Right lobe of liver (tissue), 6 donors: ENCODE data around the gene DOCK2. TPM values are rescaled to one million over a fixed set of nuclear protein-coding genes. Genes with fewer than 3 reads are reported as not detected.

Source experiments
- ATAC-seq, 4 donors: fragments of 200-7000 bp; cut with Tn5 transposase; one replicate each; pipeline ENCODE4 v1.9.1; 2020; ENCODE audit warnings: mild to moderate bottlenecking in 4 of 4, moderate library complexity in 4 of 4
- DNase-seq, 3 donors: peaks; one replicate each; pipeline ENCODE4 v3.0.0-alpha.2; 2020
- H3K27ac ChIP-seq, 3 donors: fragments of 200-600 bp; one replicate each; pipeline ENCODE4 v1.8.0; 2022
- H3K27me3 ChIP-seq, 2 donors: fragments of 200-600 bp; one replicate each; pipeline ENCODE4 v1.8.0; 2022
- H3K36me3 ChIP-seq, 4 donors: fragments of 200-600 bp; sonication (generic) in 1 of 4; one replicate each; pipeline versions ENCODE4 v1.5.1 to v1.8.0; 2017 to 2022; ENCODE audit warnings: control low read depth in 1 of 4
- H3K4me1 ChIP-seq, 4 donors: fragments of 200-600 bp; sonication (generic) in 1 of 4; one replicate each; pipeline versions ENCODE4 v1.5.1 to v1.8.0; 2017 to 2022; ENCODE audit warnings: control low read depth in 1 of 4
- H3K4me3 ChIP-seq, 3 donors: fragments of 200-600 bp; one replicate each; pipeline ENCODE4 v1.8.0; 2022
- H3K9me3 ChIP-seq, 4 donors: fragments of 200-600 bp; sonication (generic) in 1 of 4; one replicate each; pipeline versions ENCODE4 v1.5.1 to v1.8.0; 2017 to 2022; ENCODE audit warnings: control low read depth in 1 of 4
- CTCF ChIP-seq, 4 donors: fragments of 200-600 bp in 3 of 4; fragments of 450-650 bp in 1 of 4; IDR thresholded peaks; one replicate each; pipeline versions ENCODE4 v1.5.1 to v1.8.0; 2016 to 2022; ENCODE audit warnings: antibody characterized with exemption in 4 of 4, mild to moderate bottlenecking in 2 of 4
- POLR2A ChIP-seq: fragments of 450-650 bp; IDR thresholded peaks from one replicate; pipeline ENCODE4 v1.6.1; 2017; ENCODE audit warnings: antibody characterized with exemption, mild to moderate bottlenecking
- WGBS: methylation state at CpG from one replicate; pipeline ENCODE4 v1.1.6; 2018; ENCODE audit warnings: low coverage, low lambda C conversion rate; ENCODE audit not compliant: insufficient coverage; ENCODE audit errors: missing lambda C conversion rate; 5-methylcytosine and 5-hydroxymethylcytosine counted together
- intact Hi-C, 2 donors: fragments of 100-400 bp; cut with DNase I; formaldehyde crosslinking; loops; one replicate each; pipeline versions ENCODE4 v1.11.2 to v1.14.1; 2022
- total RNA-seq, 6 experiments: library from RNA; depleted of rRNA in 2 of 6; stranded (reverse); fragments of >200 nt in 2 of 6; fragmentation: NEBNext Ultra II Directional in 3 of 6; extraction: Animal tissue kit (Norgen Biotek cat#: 25700) in 3 of 6; gene quantifications; one replicate each; pipeline versions ENCODE4 v1.1.0 to v1.2.4, GENCODE V29; 2016 to 2023
- donor health status: DM: no; HTN: yes; CAD: no.
- donor health status: DM: no; HTN: no; CAD: no.
- donor health status: DM: no; HTN: no; CAD: no.
- donor health status: DM: no; HTN: yes; CAD: no.
- donor health status: DM: no; HTN: yes; CAD: no.

Gene DOCK2
- total RNA-seq, 6 experiments from 2014 or later = 5.0 to 14.5 (median 7.4) TPM

- ATAC-seq (no peak), DNase-seq (no peak)
- intact Hi-C loops = loop anchor here (10.0 kb wide), 2 partner anchors 81 to 321 kb away; no protein-coding TSS in a partner anchor
- no peaks in the 10 kb centered on the region for H3K36me3 ChIP-seq
- no peak for TF ChIP-seq CTCF (IDR thresholded peaks at IDR 0.05)
- TF ChIP-seq POLR2A = no peak
- H3K9me3 ChIP-seq = no peaks in the 10 kb centered on the region
- H3K27ac ChIP-seq = no peak overlapping the region
- no peak overlapping the region for H3K4me3 ChIP-seq
- H3K4me1 ChIP-seq = no peaks in the 10 kb centered on the region
- 93% methylated on average over 1 of the region's 1 CpG for WGBS
- H3K27me3 ChIP-seq = no peaks in the 10 kb centered on the region
These were observed 466.4 kb downstream of the DOCK2 start for GRCh38 chr5:170103447-170103846.

- DNase-seq = no peak
- Histone ChIP-seq H3K4me3 (no peak overlapping the region), H3K36me3 (no peaks in the 10 kb centered on the region), H3K9me3 (no peaks in the 10 kb centered on the region), H3K27ac (no peak overlapping the region), H3K27me3 (no peaks in the 10 kb centered on the region), H3K4me1 (no peaks in the 10 kb centered on the region)
- ATAC-seq = no peak
- TF ChIP-seq POLR2A (no peak), CTCF (IDR thresholded peaks at IDR 0.05) (no peak)
- intact Hi-C loops = loop anchor here (10.0 kb wide), 2 partner anchors 81 to 321 kb away; no protein-coding TSS in a partner anchor
- 100% methylated on average over 1 of the region's 6 CpGs for WGBS
These were observed 467.2 kb downstream of the DOCK2 start for GRCh38 chr5:170104299-170104698.

- H3K4me3 ChIP-seq = no peak overlapping the region
- intact Hi-C loops = loop anchor here (10.0 kb wide), 2 partner anchors 80 to 320 kb away; no protein-coding TSS in a partner anchor
- WGBS = 88% methylated on average over 22 of the region's 26 CpGs
- no peaks in the 10 kb centered on the region for H3K36me3 ChIP-seq
- H3K27me3 ChIP-seq = no peaks in the 10 kb centered on the region
- no peak for TF ChIP-seq CTCF (IDR thresholded peaks at IDR 0.05)
- TF ChIP-seq POLR2A = no peak
- H3K27ac ChIP-seq = no peak overlapping the region
- DNase-seq (no peak), ATAC-seq (no peak)
- H3K9me3 ChIP-seq = no peaks in the 10 kb centered on the region
- no peaks in the 10 kb centered on the region for H3K4me1 ChIP-seq
These were observed 467.6 kb downstream of the DOCK2 start for GRCh38 chr5:170104710-170105109.

- DNase-seq = no peak
- 74% methylated on average over 14 of the region's 53 CpGs for WGBS
- intact Hi-C loops = loop anchor here (10.0 kb wide), 2 partner anchors 79 to 319 kb away; no protein-coding TSS in a partner anchor
- no peak within 1 kb of the TSS for H3K27ac ChIP-seq
- TF ChIP-seq POLR2A (no peak), CTCF (IDR thresholded peaks at IDR 0.05) (no peak)
- H3K4me3 ChIP-seq = no peak within 1 kb of the TSS
- H3K27me3 ChIP-seq = no peaks in the 10 kb centered on the region
- no peaks in the 10 kb centered on the region for H3K4me1 ChIP-seq
- no peaks in the 10 kb centered on the region for H3K36me3 ChIP-seq
- peak in 1 of 4 donors; percentile 18 for ATAC-seq
- no peaks in the 10 kb centered on the region for H3K9me3 ChIP-seq
These were observed 468.9 kb downstream of the DOCK2 start, which contains the start of gene FOXI1 for GRCh38 chr5:170105642-170106611. TSS of gene FOXI1 (plus strand) at chr5:170105897. CDS start at chr5:170105958, 61 bp downstream.
